ENCODE results near the gene LMNB1. TPM values are rescaled to one million over a fixed set of nuclear protein-coding genes. Genes with fewer than 3 reads are reported as not detected.

LMNB1 gene
- total RNA-seq, 3 donors from 2014 or later = 4.8 to 6.4 (median 5.2) TPM

- intact Hi-C loops (cut with DNase I; ENCODE audit: low total_unique reads) = no loop called here
- no peak for DNase-seq (ENCODE audit: low spot score in 2 of 2)
- no peak for TF ChIP-seq POLR2A (IDR thresholded peaks at IDR 0.05)
- TF ChIP-seq POLR2AphosphoS5 (IDR thresholded peaks at IDR 0.05) = no peak
- no peak for TF ChIP-seq CTCF (IDR thresholded peaks at IDR 0.05)
- H3K4me1 ChIP-seq = no peaks in the 10 kb centered on the region
- H3K27ac ChIP-seq = peak overlapping the region in 1 of 2 donors; percentile 68
- no peaks in the 10 kb centered on the region for H3K9me3 ChIP-seq
- peak overlapping the region in 1 of 3 donors; percentile 17 for H3K4me3 ChIP-seq
- no peaks in the 10 kb centered on the region for H3K36me3 ChIP-seq
- H3K27me3 ChIP-seq = no peaks in the 10 kb centered on the region
Observed at GRCh38 chr5:126854526-126855110, 77.7 kb downstream of the LMNB1 start.

- no peak for TF ChIP-seq POLR2AphosphoS5 (IDR thresholded peaks at IDR 0.05)
- TF ChIP-seq CTCF (IDR thresholded peaks at IDR 0.05) = no peak
- no peak for TF ChIP-seq POLR2A (IDR thresholded peaks at IDR 0.05)
- no peaks in the 10 kb centered on the region for H3K36me3 ChIP-seq
- intact Hi-C loops (cut with DNase I; ENCODE audit: low total_unique reads) = no loop called here
- H3K4me3 ChIP-seq = peak overlapping the region in 1 of 3 donors; percentile 17
- H3K4me1 ChIP-seq = no peaks in the 10 kb centered on the region
- no peaks in the 10 kb centered on the region for H3K27me3 ChIP-seq
- H3K27ac ChIP-seq = peak overlapping the region in 1 of 2 donors; percentile 68
- no peaks in the 10 kb centered on the region for H3K9me3 ChIP-seq
- DNase-seq (ENCODE audit: low spot score in 2 of 2) = no peak
Observed at GRCh38 chr5:126855266-126855665, 78.3 kb downstream of the LMNB1 start.

- Histone ChIP-seq H3K27ac (peak overlapping the region in 1 of 2 donors; percentile 43), H3K27me3 (no peaks in the 10 kb centered on the region), H3K4me3 (no peak overlapping the region), H3K36me3 (no peaks in the 10 kb centered on the region), H3K9me3 (no peaks in the 10 kb centered on the region), H3K4me1 (no peaks in the 10 kb centered on the region)
- TF ChIP-seq POLR2AphosphoS5 (IDR thresholded peaks at IDR 0.05) (peak in 1 of 3 donors; percentile 33), CTCF (IDR thresholded peaks at IDR 0.05) (no peak), POLR2A (IDR thresholded peaks at IDR 0.05) (no peak)
- DNase-seq (ENCODE audit: low spot score in 2 of 2) = peak in 1 of 2 donors; percentile 32
- intact Hi-C loops (cut with DNase I; ENCODE audit: low total_unique reads) = no loop called here
Observed at GRCh38 chr5:126857472-126858410, 80.8 kb downstream of the LMNB1 start.

- Histone ChIP-seq H3K4me1 (no peaks in the 10 kb centered on the region), H3K4me3 (no peak overlapping the region), H3K27ac (peak overlapping the region in 1 of 2 donors; percentile 43), H3K9me3 (no peaks in the 10 kb centered on the region), H3K36me3 (no peaks in the 10 kb centered on the region), H3K27me3 (no peaks in the 10 kb centered on the region)
- intact Hi-C loops (cut with DNase I; ENCODE audit: low total_unique reads) = no loop called here
- no peak for DNase-seq (ENCODE audit: low spot score in 2 of 2)
- TF ChIP-seq POLR2A (IDR thresholded peaks at IDR 0.05) (no peak), CTCF (IDR thresholded peaks at IDR 0.05) (no peak), POLR2AphosphoS5 (IDR thresholded peaks at IDR 0.05) (no peak)
Observed at GRCh38 chr5:126858441-126858840, 81.5 kb downstream of the LMNB1 start.

GRCh38 chr5:126863402-126863801 is 86.5 kb downstream of the LMNB1 start:
- Histone ChIP-seq H3K4me3 (no peak overlapping the region), H3K27me3 (no peaks in the 10 kb centered on the region), H3K36me3 (no peaks in the 10 kb centered on the region), H3K27ac (no peak overlapping the region), H3K4me1 (no peaks in the 10 kb centered on the region), H3K9me3 (no peaks in the 10 kb centered on the region)
- TF ChIP-seq POLR2AphosphoS5 (IDR thresholded peaks at IDR 0.05) = no peak
- DNase-seq (ENCODE audit: low spot score in 2 of 2) = no peak
- intact Hi-C loops (cut with DNase I; ENCODE audit: low total_unique reads) = no loop called here
